HCT116 (cell line): ENCODE measurements around the gene CC2D1A.

ENCODE experiments used
- CEBPB ChIP-seq: IDR thresholded peaks from 2 replicates; pipeline ENCODE4 v1.6.1; 2012; ENCODE audit warnings: low read depth
- ELF1 ChIP-seq: IDR thresholded peaks from 2 replicates; pipeline ENCODE4 v1.6.1; 2012; ENCODE audit warnings: low read depth, borderline replicate concordance
- EZH2 ChIP-seq: fragments of 200-600 bp; sonication (generic); IDR thresholded peaks from 2 replicates; pipeline ENCODE4 v1.6.1; 2017; ENCODE audit warnings: antibody characterized with exemption, mixed run types
- POLR2A ChIP-seq: IDR thresholded peaks from 2 replicates; pipeline ENCODE4 v1.7.0; 2011; ENCODE audit warnings: borderline replicate concordance; ENCODE audit not compliant: insufficient read depth, insufficient read length; ENCODE audit errors: extremely low read depth
- POLR2AphosphoS5 ChIP-seq: IDR thresholded peaks from 2 replicates; pipeline ENCODE4 v1.6.1; 2011; ENCODE audit warnings: mild to moderate bottlenecking, low read depth, low read length, moderate library complexity
- SIN3A ChIP-seq: IDR thresholded peaks from 2 replicates; pipeline ENCODE4 v1.6.1; 2012; ENCODE audit warnings: low read depth
- TCF7L2 ChIP-seq: IDR thresholded peaks from 2 replicates; pipeline ENCODE4 v1.7.0; 2011; ENCODE audit warnings: borderline replicate concordance, inconsistent platforms; ENCODE audit not compliant: insufficient read depth, insufficient read length; ENCODE audit errors: extremely low read depth
- ZFX ChIP-seq: fragments of 450-650 bp; IDR thresholded peaks from 2 replicates; pipeline ENCODE4 v1.6.1; 2017
- ZNF274 ChIP-seq: fragments of 200-500 bp; sonication (Bioruptor generic); IDR thresholded peaks from 2 replicates; pipeline ENCODE4 v1.6.1; 2014; ENCODE audit warnings: mild to moderate bottlenecking, low read depth, low read length, inconsistent platforms
- TF ChIP-seq, protein P1 (sequence below), 3 experiments: fragments of 200-600 bp in 1 of 3; sonication (generic) in 1 of 3; IDR thresholded peaks in 2 of 3; conservative IDR thresholded peaks in 1 of 3; 2 replicates each; pipeline ENCODE4 v1.5.1; 2012 to 2017; ENCODE audit warnings: low read depth in 2 of 3, low read length in 2 of 3, antibody characterized with exemption in 1 of 3, borderline replicate concordance in 1 of 3, control low read depth in 1 of 3, mild to moderate bottlenecking in 1 of 3, mixed read lengths in 1 of 3, mixed run types in 1 of 3, moderate library complexity in 1 of 3; ENCODE audit not compliant: insufficient read depth in 1 of 3
- TF ChIP-seq, protein P2 (sequence below): IDR thresholded peaks from 2 replicates; pipeline ENCODE4 v1.6.1; 2012
- TF ChIP-seq, protein P3 (sequence below): IDR thresholded peaks from 2 replicates; pipeline ENCODE4 v1.6.1; 2011; ENCODE audit warnings: mild to moderate bottlenecking, low read length, moderate library complexity; ENCODE audit not compliant: insufficient replicate concordance; ENCODE audit errors: extremely low read depth
- TF ChIP-seq, protein P4 (sequence below): IDR thresholded peaks from 2 replicates; pipeline ENCODE4 v1.6.1; 2012; ENCODE audit warnings: low read depth
- TF ChIP-seq, protein P5 (sequence below): IDR thresholded peaks from 2 replicates; pipeline ENCODE4 v1.6.1; 2012

DNA sequence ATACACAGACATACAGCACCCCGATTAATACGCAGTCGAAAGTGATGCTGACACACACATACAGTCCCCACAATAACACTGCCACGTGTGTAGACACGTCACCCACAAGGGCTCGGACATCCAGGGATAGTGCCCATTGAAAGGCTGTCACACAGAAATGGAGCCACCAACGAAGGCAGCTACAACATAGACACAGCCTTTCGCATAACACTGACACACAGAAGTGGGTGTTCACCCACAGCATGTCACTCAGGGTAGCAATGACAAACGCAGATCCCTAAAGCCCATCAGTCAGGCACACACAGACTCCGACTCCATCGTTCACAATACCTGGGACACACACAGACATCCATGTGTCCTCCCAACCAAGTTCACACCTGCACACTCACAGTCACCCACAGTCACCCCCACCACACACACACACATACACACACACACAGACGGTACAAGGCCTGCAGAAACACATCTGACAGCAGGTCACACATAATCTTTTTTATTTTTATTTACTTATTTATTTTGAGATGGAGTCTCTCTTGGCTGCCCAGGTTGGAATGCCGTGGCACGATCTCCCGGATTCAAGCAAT, 39.4 kb upstream of the CC2D1A start:
- TF ChIP-seq, protein P1, sequence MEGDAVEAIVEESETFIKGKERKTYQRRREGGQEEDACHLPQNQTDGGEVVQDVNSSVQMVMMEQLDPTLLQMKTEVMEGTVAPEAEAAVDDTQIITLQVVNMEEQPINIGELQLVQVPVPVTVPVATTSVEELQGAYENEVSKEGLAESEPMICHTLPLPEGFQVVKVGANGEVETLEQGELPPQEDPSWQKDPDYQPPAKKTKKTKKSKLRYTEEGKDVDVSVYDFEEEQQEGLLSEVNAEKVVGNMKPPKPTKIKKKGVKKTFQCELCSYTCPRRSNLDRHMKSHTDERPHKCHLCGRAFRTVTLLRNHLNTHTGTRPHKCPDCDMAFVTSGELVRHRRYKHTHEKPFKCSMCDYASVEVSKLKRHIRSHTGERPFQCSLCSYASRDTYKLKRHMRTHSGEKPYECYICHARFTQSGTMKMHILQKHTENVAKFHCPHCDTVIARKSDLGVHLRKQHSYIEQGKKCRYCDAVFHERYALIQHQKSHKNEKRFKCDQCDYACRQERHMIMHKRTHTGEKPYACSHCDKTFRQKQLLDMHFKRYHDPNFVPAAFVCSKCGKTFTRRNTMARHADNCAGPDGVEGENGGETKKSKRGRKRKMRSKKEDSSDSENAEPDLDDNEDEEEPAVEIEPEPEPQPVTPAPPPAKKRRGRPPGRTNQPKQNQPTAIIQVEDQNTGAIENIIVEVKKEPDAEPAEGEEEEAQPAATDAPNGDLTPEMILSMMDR (IDR thresholded peaks at IDR 0.05 in 2 of 3, conservative IDR thresholded peaks at IDR 0.05 in 1 of 3; ENCODE audit: borderline replicate concordance in 1 of 3, insufficient read depth in 1 of 3, low read depth in 2 of 3, low read length in 2 of 3), result no peak
- TF ChIP-seq POLR2A (no peak), SIN3A (no peak), EZH2 (no peak), ZNF274 (no peak), POLR2AphosphoS5 (no peak), ZFX (no peak), TCF7L2 (no peak), CEBPB (no peak), ELF1 (no peak)
- TF ChIP-seq, protein P2, sequence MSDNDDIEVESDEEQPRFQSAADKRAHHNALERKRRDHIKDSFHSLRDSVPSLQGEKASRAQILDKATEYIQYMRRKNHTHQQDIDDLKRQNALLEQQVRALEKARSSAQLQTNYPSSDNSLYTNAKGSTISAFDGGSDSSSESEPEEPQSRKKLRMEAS, result no peak
- TF ChIP-seq, protein P3, sequence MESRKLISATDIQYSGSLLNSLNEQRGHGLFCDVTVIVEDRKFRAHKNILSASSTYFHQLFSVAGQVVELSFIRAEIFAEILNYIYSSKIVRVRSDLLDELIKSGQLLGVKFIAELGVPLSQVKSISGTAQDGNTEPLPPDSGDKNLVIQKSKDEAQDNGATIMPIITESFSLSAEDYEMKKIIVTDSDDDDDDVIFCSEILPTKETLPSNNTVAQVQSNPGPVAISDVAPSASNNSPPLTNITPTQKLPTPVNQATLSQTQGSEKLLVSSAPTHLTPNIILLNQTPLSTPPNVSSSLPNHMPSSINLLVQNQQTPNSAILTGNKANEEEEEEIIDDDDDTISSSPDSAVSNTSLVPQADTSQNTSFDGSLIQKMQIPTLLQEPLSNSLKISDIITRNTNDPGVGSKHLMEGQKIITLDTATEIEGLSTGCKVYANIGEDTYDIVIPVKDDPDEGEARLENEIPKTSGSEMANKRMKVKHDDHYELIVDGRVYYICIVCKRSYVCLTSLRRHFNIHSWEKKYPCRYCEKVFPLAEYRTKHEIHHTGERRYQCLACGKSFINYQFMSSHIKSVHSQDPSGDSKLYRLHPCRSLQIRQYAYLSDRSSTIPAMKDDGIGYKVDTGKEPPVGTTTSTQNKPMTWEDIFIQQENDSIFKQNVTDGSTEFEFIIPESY, result no peak
- TF ChIP-seq, protein P4, sequence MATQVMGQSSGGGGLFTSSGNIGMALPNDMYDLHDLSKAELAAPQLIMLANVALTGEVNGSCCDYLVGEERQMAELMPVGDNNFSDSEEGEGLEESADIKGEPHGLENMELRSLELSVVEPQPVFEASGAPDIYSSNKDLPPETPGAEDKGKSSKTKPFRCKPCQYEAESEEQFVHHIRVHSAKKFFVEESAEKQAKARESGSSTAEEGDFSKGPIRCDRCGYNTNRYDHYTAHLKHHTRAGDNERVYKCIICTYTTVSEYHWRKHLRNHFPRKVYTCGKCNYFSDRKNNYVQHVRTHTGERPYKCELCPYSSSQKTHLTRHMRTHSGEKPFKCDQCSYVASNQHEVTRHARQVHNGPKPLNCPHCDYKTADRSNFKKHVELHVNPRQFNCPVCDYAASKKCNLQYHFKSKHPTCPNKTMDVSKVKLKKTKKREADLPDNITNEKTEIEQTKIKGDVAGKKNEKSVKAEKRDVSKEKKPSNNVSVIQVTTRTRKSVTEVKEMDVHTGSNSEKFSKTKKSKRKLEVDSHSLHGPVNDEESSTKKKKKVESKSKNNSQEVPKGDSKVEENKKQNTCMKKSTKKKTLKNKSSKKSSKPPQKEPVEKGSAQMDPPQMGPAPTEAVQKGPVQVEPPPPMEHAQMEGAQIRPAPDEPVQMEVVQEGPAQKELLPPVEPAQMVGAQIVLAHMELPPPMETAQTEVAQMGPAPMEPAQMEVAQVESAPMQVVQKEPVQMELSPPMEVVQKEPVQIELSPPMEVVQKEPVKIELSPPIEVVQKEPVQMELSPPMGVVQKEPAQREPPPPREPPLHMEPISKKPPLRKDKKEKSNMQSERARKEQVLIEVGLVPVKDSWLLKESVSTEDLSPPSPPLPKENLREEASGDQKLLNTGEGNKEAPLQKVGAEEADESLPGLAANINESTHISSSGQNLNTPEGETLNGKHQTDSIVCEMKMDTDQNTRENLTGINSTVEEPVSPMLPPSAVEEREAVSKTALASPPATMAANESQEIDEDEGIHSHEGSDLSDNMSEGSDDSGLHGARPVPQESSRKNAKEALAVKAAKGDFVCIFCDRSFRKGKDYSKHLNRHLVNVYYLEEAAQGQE, result no peak
- TF ChIP-seq, protein P5, sequence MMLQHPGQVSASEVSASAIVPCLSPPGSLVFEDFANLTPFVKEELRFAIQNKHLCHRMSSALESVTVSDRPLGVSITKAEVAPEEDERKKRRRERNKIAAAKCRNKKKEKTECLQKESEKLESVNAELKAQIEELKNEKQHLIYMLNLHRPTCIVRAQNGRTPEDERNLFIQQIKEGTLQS, result no peak
